Neural cell (in vitro differentiated cells): ENCODE results near the gene ELOB. TPM values are rescaled to one million over a fixed set of nuclear protein-coding genes. Genes with fewer than 3 reads are reported as not detected.

Experiments used
- H2AFZ ChIP-seq: fragments of 200-600, 300-800 bp; sonication (generic), shearing (Covaris generic); 2 replicates; pipeline ENCODE4 v1.6.0; 2014; ENCODE audit warnings: low read depth, mild to moderate bottlenecking, antibody characterized with exemption, low read length, moderate library complexity
- H3F3A ChIP-seq: fragments of 200-600 bp; shearing (Covaris generic); 2 replicates; pipeline ENCODE4 v1.6.1; 2016; ENCODE audit warnings: mild to moderate bottlenecking, moderate library complexity, mixed read lengths, antibody characterized with exemption, low read length; ENCODE audit not compliant: insufficient read depth, poor library complexity, severe bottlenecking
- H3K27ac ChIP-seq: fragments of 200-600, 300-800 bp; sonication (generic), shearing (Covaris generic); 2 replicates; pipeline ENCODE4 v1.5.1; 2014; ENCODE audit warnings: mild to moderate bottlenecking, low read length, moderate library complexity
- H3K27me3 ChIP-seq: fragments of 300-800, 200-600 bp; sonication (generic), shearing (Covaris generic); 2 replicates; pipeline ENCODE4 v1.6.0; 2014; ENCODE audit warnings: mild to moderate bottlenecking, low read depth, low read length, moderate library complexity; ENCODE audit not compliant: insufficient read depth
- H3K36me3 ChIP-seq: fragments of 300-800, 200-600 bp; sonication (generic), shearing (Covaris generic); 2 replicates; pipeline ENCODE4 v1.5.1; 2014; ENCODE audit warnings: mild to moderate bottlenecking, antibody characterized with exemption, low read length, moderate library complexity; ENCODE audit not compliant: insufficient read depth
- H3K4me2 ChIP-seq: fragments of 300-800, 200-600 bp; sonication (generic), shearing (Covaris generic); 2 replicates; pipeline ENCODE4 v1.6.0; 2014; ENCODE audit warnings: mild to moderate bottlenecking, low read length
- H3K4me3 ChIP-seq: fragments of 300-800, 200-600 bp; sonication (generic), shearing (Covaris generic); 2 replicates; pipeline ENCODE4 v1.5.1; 2014; ENCODE audit warnings: mild to moderate bottlenecking, low read length, moderate library complexity
- H3K79me2 ChIP-seq: fragments of 200-600 bp; shearing (Covaris generic); replicated peaks from 2 replicates; pipeline ENCODE4 v1.6.0; 2014; ENCODE audit warnings: mild to moderate bottlenecking, low read length, moderate library complexity; ENCODE audit not compliant: insufficient read depth
- H3K9ac ChIP-seq: fragments of 300-800, 200-600 bp; sonication (generic), shearing (Covaris generic); 2 replicates; pipeline ENCODE4 v1.6.1; 2016; ENCODE audit warnings: mild to moderate bottlenecking, low read length, mixed read lengths
- H3K9me2 ChIP-seq: fragments of 200-600 bp; shearing (Covaris generic); 2 replicates; pipeline ENCODE4 v1.6.1; 2016; ENCODE audit warnings: mild to moderate bottlenecking, low read length, mixed read lengths; ENCODE audit not compliant: insufficient read depth
- H3K9me3 ChIP-seq: fragments of 200-600, 300-800 bp; sonication (generic), shearing (Covaris generic); 2 replicates; pipeline ENCODE4 v1.6.1; 2016; ENCODE audit warnings: mild to moderate bottlenecking, mixed run types, low read length, moderate library complexity, mixed read lengths
- H4K20me1 ChIP-seq: fragments of 200-600 bp; shearing (Covaris generic); 2 replicates; pipeline ENCODE4 v1.6.1; 2016; ENCODE audit warnings: mild to moderate bottlenecking, mixed run types; ENCODE audit not compliant: insufficient read depth
- CTCF ChIP-seq: fragments of 450-650 bp; IDR thresholded peaks from 2 replicates; pipeline ENCODE4 v1.5.1; 2014; ENCODE audit warnings: antibody characterized with exemption, mild to moderate bottlenecking, moderate library complexity; ENCODE audit not compliant: poor library complexity, severe bottlenecking
- EP300 ChIP-seq: fragments of 450-650 bp; conservative IDR thresholded peaks from 2 replicates; pipeline ENCODE4 v1.6.1; 2014; ENCODE audit warnings: antibody characterized with exemption, mild to moderate bottlenecking, moderate library complexity; ENCODE audit not compliant: poor library complexity, severe bottlenecking
- EZH2 ChIP-seq: fragments of 200-600, 300-800 bp; shearing (Covaris generic), sonication (generic); IDR thresholded peaks from 2 replicates; pipeline ENCODE4 v1.6.1; 2014; ENCODE audit warnings: antibody characterized with exemption, low read length, borderline replicate concordance, mild to moderate bottlenecking; ENCODE audit not compliant: insufficient read depth, poor library complexity, severe bottlenecking
- MXI1 ChIP-seq: fragments of 450-650 bp; conservative IDR thresholded peaks from 2 replicates; pipeline ENCODE4 v1.6.1; 2014; ENCODE audit warnings: antibody characterized with exemption, mild to moderate bottlenecking; ENCODE audit not compliant: poor library complexity, severe bottlenecking
- POLR2AphosphoS5 ChIP-seq: IDR thresholded peaks from 2 replicates; pipeline ENCODE4 v1.6.1; 2012
- RAD21 ChIP-seq: fragments of 450-650 bp; conservative IDR thresholded peaks from 2 replicates; pipeline ENCODE4 v1.6.1; 2014; ENCODE audit warnings: antibody characterized with exemption, mild to moderate bottlenecking, moderate library complexity
- REST ChIP-seq: IDR thresholded peaks from 2 replicates; pipeline ENCODE4 v1.6.1; 2012; ENCODE audit warnings: borderline replicate concordance
- SMC3 ChIP-seq: fragments of 450-650 bp; conservative IDR thresholded peaks from 2 replicates; pipeline ENCODE4 v1.6.1; 2014; ENCODE audit warnings: antibody characterized with exemption, mild to moderate bottlenecking, moderate library complexity; ENCODE audit not compliant: poor library complexity
- TAF1 ChIP-seq: IDR thresholded peaks from 2 replicates; pipeline ENCODE4 v1.6.1; 2012; ENCODE audit warnings: low read depth
- polyA plus RNA-seq: library from polyadenylated mRNA; depleted of rRNA; stranded (reverse); fragments of >200 nt; gene quantifications from 2 replicates; pipeline ENCODE4 v1.2.3, GENCODE V29; 2014

ELOB gene
- polyA plus RNA-seq, 1 donor from 2014 or later: 513 TPM

- peaks cover 4% of the 10 kb centered on the region for H3K79me2 ChIP-seq
- no peaks in the 10 kb centered on the region for H3F3A ChIP-seq
- no peaks in the 10 kb centered on the region for H3K9me2 ChIP-seq
- no peak overlapping the region for H3K27ac ChIP-seq
- no peaks in the 10 kb centered on the region for H3K27me3 ChIP-seq
- H3K4me2 ChIP-seq: no peak overlapping the region
- no peak overlapping the region for H3K9ac ChIP-seq
- no peak for TF ChIP-seq EZH2
- TF ChIP-seq SMC3: no peak
- no peak for TF ChIP-seq TAF1
- no peak for TF ChIP-seq REST
- TF ChIP-seq POLR2AphosphoS5: no peak
- no peak overlapping the region for H3K4me3 ChIP-seq
- no peak overlapping the region for H2AFZ ChIP-seq
- H3K36me3 ChIP-seq: no peaks in the 10 kb centered on the region
- no peaks in the 10 kb centered on the region for H4K20me1 ChIP-seq
- no peaks in the 10 kb centered on the region for H3K9me3 ChIP-seq
Measured at GRCh38 chr16:2783581-2784357, 6.7 kb upstream of the ELOB start.

- Histone ChIP-seq H3F3A (no peaks in the 10 kb centered on the region), H4K20me1 (no peaks in the 10 kb centered on the region), H2AFZ (no peak overlapping the region), H3K36me3 (no peaks in the 10 kb centered on the region), H3K27ac (no peak overlapping the region), H3K9ac (no peak overlapping the region), H3K27me3 (no peaks in the 10 kb centered on the region), H3K4me2 (no peak overlapping the region), H3K9me2 (no peaks in the 10 kb centered on the region), H3K79me2 (peaks cover 14% of the 10 kb centered on the region), H3K9me3 (no peaks in the 10 kb centered on the region), H3K4me3 (no peak overlapping the region)
- TF ChIP-seq SMC3: no peak
- TF ChIP-seq CTCF: no peak
- no peak for TF ChIP-seq MXI1
- no peak for TF ChIP-seq POLR2AphosphoS5
- no peak for TF ChIP-seq EZH2
- TF ChIP-seq EP300: no peak
- TF ChIP-seq TAF1: no peak
- TF ChIP-seq REST: no peak
- TF ChIP-seq RAD21: no peak
Measured at GRCh38 chr16:2782583-2783351, 5.7 kb upstream of the ELOB start.
